WTC11 (cell line): ENCODE results near the gene RETREG2. TPM values are rescaled to one million over a fixed set of nuclear protein-coding genes. Genes with fewer than 3 reads are reported as not detected.

ENCODE experiments used
- ATAC-seq: fragments of 200-7000 bp; cut with Tn5 transposase; 2 replicates; pipeline ENCODE4 v1.10.0; 2021; ENCODE audit warnings: mild to moderate bottlenecking, moderate library complexity
- CTCF ChIA-PET: fragments of 300-600 bp; sonication (Branson Sonifier 250); formaldehyde crosslinking; loops from one replicate; lab custom pipeline; 2021; ENCODE audit warnings: antibody characterized with exemption; lab: Charles Lee
- POLR2A ChIA-PET: fragments of 350-600 bp; sonication (Branson Sonifier 250); formaldehyde crosslinking; loops from one replicate; lab custom pipeline; 2021; ENCODE audit warnings: antibody characterized with exemption; lab: Charles Lee
- DNase-seq: peaks from one replicate; pipeline ENCODE4 v3.0.0; 2021; ENCODE audit warnings: low spot score
- H3K27ac Mint-ChIP-seq: 2 replicates; pipeline ENCODE4 v1.8.0; 2021; ENCODE audit warnings: mixed read lengths
- H3K27me3 Mint-ChIP-seq: 2 replicates; pipeline ENCODE4 v1.8.0; 2021; ENCODE audit warnings: low read depth, mild to moderate bottlenecking, moderate library complexity, mixed read lengths
- H3K36me3 Mint-ChIP-seq: 2 replicates; pipeline ENCODE4 v1.8.0; 2021; ENCODE audit warnings: mixed read lengths
- H3K4me1 Mint-ChIP-seq: 2 replicates; pipeline ENCODE4 v1.8.0; 2022; ENCODE audit warnings: mixed read lengths
- H3K4me3 Mint-ChIP-seq: 2 replicates; pipeline ENCODE4 v1.8.0; 2021; ENCODE audit warnings: mild to moderate bottlenecking, moderate library complexity, mixed read lengths
- H3K9me3 Mint-ChIP-seq: 2 replicates; pipeline ENCODE4 v1.8.0; 2021; ENCODE audit warnings: mixed read lengths
- ELF4 ChIP-seq: sonication (generic); formaldehyde crosslinking; IDR thresholded peaks from 2 replicates; pipeline ENCODE4 v1.8.1; 2022; ENCODE audit warnings: low read depth, mild to moderate bottlenecking, moderate library complexity, missing genetic modification reagents
- GABPB1 ChIP-seq: sonication (generic); formaldehyde crosslinking; IDR thresholded peaks from 2 replicates; pipeline ENCODE4 v1.8.1; 2023; ENCODE audit warnings: mild to moderate bottlenecking, missing genetic modification reagents
- GRHL2 ChIP-seq: fragments of 250-450 bp; sonication (Bioruptor Pico); IDR thresholded peaks from 2 replicates; pipeline ENCODE4 v1.8.0; 2022; ENCODE audit warnings: mild to moderate bottlenecking, moderate library complexity; ENCODE audit not compliant: insufficient replicate concordance, severe bottlenecking
- KAT7 ChIP-seq: sonication (generic); formaldehyde crosslinking; IDR thresholded peaks from 2 replicates; pipeline ENCODE4 v1.8.1; 2023; ENCODE audit warnings: missing genetic modification reagents, mild to moderate bottlenecking, borderline replicate concordance
- SMAD4 ChIP-seq: sonication (generic); formaldehyde crosslinking; IDR thresholded peaks from 2 replicates; pipeline ENCODE4 v1.8.0; 2022; ENCODE audit warnings: mild to moderate bottlenecking, missing genetic modification reagents
- TCF7 ChIP-seq: sonication (generic); formaldehyde crosslinking; IDR thresholded peaks from 2 replicates; pipeline ENCODE4 v1.8.0; 2022; ENCODE audit warnings: mild to moderate bottlenecking, low read depth, missing genetic modification reagents, moderate library complexity
- TEAD4 ChIP-seq: sonication (generic); formaldehyde crosslinking; IDR thresholded peaks from 2 replicates; pipeline ENCODE4 v1.8.0; 2022; ENCODE audit warnings: mild to moderate bottlenecking, missing genetic modification reagents
- TP53 ChIP-seq: sonication (generic); formaldehyde crosslinking; IDR thresholded peaks from 2 replicates; pipeline ENCODE4 v1.8.1; 2023; ENCODE audit warnings: mild to moderate bottlenecking, missing genetic modification reagents
- ZNF138 ChIP-seq: sonication (generic); formaldehyde crosslinking; conservative IDR thresholded peaks from 2 replicates; pipeline ENCODE4 v1.8.1; 2022; ENCODE audit warnings: mild to moderate bottlenecking, moderate library complexity, missing genetic modification reagents
- total RNA-seq: library from RNA; stranded (reverse); gene quantifications from 3 replicates; pipeline ENCODE4 v1.2.3, GENCODE V29; 2021
- TF ChIP-seq, protein P1 (sequence below): fragments of 250-450 bp; sonication (Bioruptor Pico); IDR thresholded peaks from 2 replicates; pipeline ENCODE4 v1.9.0; 2021; ENCODE audit warnings: mild to moderate bottlenecking, borderline replicate concordance
- TF ChIP-seq, protein P2 (sequence below): sonication (generic); formaldehyde crosslinking; IDR thresholded peaks from 2 replicates; pipeline ENCODE4 v1.8.1; 2022; ENCODE audit warnings: missing genetic modification reagents, borderline replicate concordance
- TF ChIP-seq, protein P3 (sequence below): sonication (generic); formaldehyde crosslinking; IDR thresholded peaks from 2 replicates; pipeline ENCODE4 v1.8.1; 2022; ENCODE audit warnings: low read depth, mild to moderate bottlenecking, moderate library complexity, missing genetic modification reagents, borderline replicate concordance

Gene RETREG2
- total RNA-seq, 1 experiment from 2014 or later, result 60.2 TPM

DNA sequence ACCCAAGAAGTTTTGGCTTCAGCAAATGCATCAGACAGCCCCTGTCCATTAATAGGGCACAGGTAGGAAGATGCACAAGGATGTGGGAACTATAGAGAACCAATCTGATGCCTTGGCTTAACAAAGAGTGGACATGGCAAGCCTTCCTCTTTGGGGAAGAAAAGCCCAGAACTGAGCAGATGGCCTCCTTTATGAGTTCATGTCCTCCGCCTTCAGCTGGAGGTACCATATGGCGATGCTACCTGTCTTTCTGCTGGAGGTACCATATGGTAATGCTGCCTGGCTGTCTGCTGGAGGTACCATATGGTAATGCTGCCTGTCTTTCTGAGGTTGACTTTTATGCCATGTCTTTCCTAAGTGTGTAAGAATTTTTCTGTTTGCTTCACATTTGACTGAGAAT lies 6.0 kb downstream of the RETREG2 start (continued):
- TF ChIP-seq KAT7 (CRISPR knock-in tag) (no peak), ELF4 (no peak)
- TF ChIP-seq, protein P1, sequence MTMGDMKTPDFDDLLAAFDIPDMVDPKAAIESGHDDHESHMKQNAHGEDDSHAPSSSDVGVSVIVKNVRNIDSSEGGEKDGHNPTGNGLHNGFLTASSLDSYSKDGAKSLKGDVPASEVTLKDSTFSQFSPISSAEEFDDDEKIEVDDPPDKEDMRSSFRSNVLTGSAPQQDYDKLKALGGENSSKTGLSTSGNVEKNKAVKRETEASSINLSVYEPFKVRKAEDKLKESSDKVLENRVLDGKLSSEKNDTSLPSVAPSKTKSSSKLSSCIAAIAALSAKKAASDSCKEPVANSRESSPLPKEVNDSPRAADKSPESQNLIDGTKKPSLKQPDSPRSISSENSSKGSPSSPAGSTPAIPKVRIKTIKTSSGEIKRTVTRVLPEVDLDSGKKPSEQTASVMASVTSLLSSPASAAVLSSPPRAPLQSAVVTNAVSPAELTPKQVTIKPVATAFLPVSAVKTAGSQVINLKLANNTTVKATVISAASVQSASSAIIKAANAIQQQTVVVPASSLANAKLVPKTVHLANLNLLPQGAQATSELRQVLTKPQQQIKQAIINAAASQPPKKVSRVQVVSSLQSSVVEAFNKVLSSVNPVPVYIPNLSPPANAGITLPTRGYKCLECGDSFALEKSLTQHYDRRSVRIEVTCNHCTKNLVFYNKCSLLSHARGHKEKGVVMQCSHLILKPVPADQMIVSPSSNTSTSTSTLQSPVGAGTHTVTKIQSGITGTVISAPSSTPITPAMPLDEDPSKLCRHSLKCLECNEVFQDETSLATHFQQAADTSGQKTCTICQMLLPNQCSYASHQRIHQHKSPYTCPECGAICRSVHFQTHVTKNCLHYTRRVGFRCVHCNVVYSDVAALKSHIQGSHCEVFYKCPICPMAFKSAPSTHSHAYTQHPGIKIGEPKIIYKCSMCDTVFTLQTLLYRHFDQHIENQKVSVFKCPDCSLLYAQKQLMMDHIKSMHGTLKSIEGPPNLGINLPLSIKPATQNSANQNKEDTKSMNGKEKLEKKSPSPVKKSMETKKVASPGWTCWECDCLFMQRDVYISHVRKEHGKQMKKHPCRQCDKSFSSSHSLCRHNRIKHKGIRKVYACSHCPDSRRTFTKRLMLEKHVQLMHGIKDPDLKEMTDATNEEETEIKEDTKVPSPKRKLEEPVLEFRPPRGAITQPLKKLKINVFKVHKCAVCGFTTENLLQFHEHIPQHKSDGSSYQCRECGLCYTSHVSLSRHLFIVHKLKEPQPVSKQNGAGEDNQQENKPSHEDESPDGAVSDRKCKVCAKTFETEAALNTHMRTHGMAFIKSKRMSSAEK, result no peak

DNA sequence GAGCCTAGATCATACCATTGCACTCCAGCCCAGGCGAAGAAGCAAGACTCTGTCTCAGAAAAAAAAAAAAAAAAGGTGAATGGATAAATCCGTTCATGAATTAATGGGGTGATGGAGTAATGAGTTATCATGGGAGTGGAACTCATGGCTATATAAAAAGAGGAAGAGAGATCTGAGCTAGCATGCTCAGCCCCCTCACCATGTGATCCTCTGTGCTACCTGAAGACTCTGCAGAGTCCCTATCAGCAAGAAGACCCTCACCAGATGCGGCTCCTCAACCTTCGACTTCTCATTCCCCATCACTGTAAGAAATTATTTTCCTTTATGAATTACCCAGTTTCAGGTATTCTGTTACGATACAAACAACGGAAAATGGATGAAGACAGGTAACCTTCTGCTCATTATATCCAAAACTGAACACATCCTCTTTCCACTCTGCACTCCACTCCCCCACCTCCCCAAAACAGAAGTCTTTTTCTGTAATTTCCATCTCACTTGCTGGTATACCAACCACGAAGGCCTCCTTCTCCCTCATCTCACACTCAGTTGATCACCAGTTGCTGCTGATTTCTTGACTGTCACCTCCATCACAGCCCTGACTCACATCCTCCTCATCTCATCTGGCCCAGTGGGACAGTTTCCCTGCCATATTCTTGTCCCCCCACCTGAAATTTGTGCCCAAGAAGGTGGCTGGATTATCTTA lies 8.8 kb downstream of the RETREG2 start:
- CTCF ChIA-PET, result no interaction called here
- Mint-ChIP-seq H3K27ac (no peak overlapping the region; the same call in 1 of the 2 replicates), H3K9me3 (no peaks in the 10 kb centered on the region), H3K36me3 (peaks cover 13% of the 10 kb centered on the region; the same call in 1 of the 2 replicates)
- TF ChIP-seq ZNF138 (no peak), GABPB1 (CRISPR knock-in tag) (no peak), TCF7 (no peak), TEAD4 (no peak)
- TF ChIP-seq, protein P2, sequence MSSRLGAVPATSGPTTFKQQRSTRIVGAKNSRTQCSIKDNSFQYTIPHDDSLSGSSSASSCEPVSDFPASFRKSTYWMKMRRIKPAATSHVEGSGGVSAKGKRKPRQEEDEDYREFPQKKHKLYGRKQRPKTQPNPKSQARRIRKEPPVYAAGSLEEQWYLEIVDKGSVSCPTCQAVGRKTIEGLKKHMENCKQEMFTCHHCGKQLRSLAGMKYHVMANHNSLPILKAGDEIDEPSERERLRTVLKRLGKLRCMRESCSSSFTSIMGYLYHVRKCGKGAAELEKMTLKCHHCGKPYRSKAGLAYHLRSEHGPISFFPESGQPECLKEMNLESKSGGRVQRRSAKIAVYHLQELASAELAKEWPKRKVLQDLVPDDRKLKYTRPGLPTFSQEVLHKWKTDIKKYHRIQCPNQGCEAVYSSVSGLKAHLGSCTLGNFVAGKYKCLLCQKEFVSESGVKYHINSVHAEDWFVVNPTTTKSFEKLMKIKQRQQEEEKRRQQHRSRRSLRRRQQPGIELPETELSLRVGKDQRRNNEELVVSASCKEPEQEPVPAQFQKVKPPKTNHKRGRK, result no peak
- TF ChIP-seq, protein P1, result no peak
- TF ChIP-seq, all 79 proteins: peak for 0
- peaks cover 3% of the 10 kb centered on the region; the same call in 1 of the 2 replicates for H3K27me3 Mint-ChIP-seq
- no peak for ATAC-seq
- no peak overlapping the region for H3K4me3 Mint-ChIP-seq
- POLR2A ChIA-PET, result no interaction called here
- H3K4me1 Mint-ChIP-seq, result no peaks in the 10 kb centered on the region
- no peak for DNase-seq

DNA sequence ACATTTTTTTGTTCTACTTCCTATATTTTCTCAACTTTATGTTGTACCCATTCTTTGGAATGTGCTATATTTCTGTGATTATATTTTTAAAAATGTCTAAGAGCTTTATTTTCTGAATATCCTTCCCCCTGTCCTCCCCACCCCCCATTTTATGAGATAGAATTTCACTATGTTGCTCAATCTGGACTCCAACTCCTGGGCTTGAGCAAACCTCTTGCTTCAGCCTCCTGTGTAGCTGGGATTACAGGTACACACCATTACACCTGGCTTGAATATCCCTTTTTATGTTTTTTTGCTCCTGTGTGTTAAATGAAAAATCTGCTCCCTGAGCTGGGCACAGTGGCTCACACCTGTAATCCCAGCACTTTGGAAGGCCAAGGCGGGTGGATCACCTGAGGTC lies 19.3 kb downstream of the RETREG2 start:
- Mint-ChIP-seq H3K27ac (no peak overlapping the region), H3K27me3 (0 out of 2 replicates have a peak, but pooled peaks cover 3% of the 10 kb centered on the region), H3K9me3 (peaks cover 10% of the 10 kb centered on the region), H3K36me3 (no peaks in the 10 kb centered on the region), H3K4me3 (no peak overlapping the region), H3K4me1 (peaks cover 8% of the 10 kb centered on the region)
- DNase-seq, result no peak
- CTCF ChIA-PET, result interaction anchor here (1.1 to 1.9 kb wide), 2 partner anchors 9 to 98 kb away, joined by 5 to 7 read pairs; partner anchors contain the start of gene ZFAND2B
- TF ChIP-seq TP53 (CRISPR knock-in tag) (no peak), GRHL2 (CRISPR knock-in tag) (no peak), SMAD4 (CRISPR knock-in tag) (no peak)
- TF ChIP-seq, protein P3, sequence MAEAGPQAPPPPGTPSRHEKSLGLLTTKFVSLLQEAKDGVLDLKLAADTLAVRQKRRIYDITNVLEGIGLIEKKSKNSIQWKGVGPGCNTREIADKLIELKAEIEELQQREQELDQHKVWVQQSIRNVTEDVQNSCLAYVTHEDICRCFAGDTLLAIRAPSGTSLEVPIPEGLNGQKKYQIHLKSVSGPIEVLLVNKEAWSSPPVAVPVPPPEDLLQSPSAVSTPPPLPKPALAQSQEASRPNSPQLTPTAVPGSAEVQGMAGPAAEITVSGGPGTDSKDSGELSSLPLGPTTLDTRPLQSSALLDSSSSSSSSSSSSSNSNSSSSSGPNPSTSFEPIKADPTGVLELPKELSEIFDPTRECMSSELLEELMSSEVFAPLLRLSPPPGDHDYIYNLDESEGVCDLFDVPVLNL (CRISPR knock-in tag), result no peak
- ATAC-seq, result no peak
- POLR2A ChIA-PET, result no interaction called here
